ENCODE measurements around the gene CDPF1.

- TF ChIP-seq POLR2AphosphoS5 (IDR thresholded peaks at IDR 0.05; ENCODE audit: low read depth, low read length) (no peak), SP1 (IDR thresholded peaks at IDR 0.05; ENCODE audit: low read depth) (no peak), CEBPB (IDR thresholded peaks at IDR 0.05; ENCODE audit: low read depth) (no peak), CTCF (IDR thresholded peaks at IDR 0.05 in 2 of 3, conservative IDR thresholded peaks at IDR 0.05 in 1 of 3; ENCODE audit: borderline replicate concordance in 1 of 3, insufficient read depth in 1 of 3, low read depth in 2 of 3, low read length in 2 of 3) (no peak), POLR2A (IDR thresholded peaks at IDR 0.05; ENCODE audit: borderline replicate concordance, extremely low read depth, insufficient read depth, insufficient read length) (no peak), EZH2phosphoT487 (IDR thresholded peaks at IDR 0.05; ENCODE audit: borderline replicate concordance) (no peak), EZH2 (IDR thresholded peaks at IDR 0.05) (no peak), TCF7L2 (IDR thresholded peaks at IDR 0.05; ENCODE audit: borderline replicate concordance, extremely low read depth, insufficient read depth, insufficient read length) (no peak), ZBTB33 (IDR thresholded peaks at IDR 0.05; ENCODE audit: extremely low read depth, insufficient replicate concordance, low read length) (no peak), RAD21 (IDR thresholded peaks at IDR 0.05; ENCODE audit: low read depth) (no peak)
These were observed 25.2 kb downstream of the CDPF1 start for GRCh38 chr22:46224898-46225290.

Data from HCT116 (cell line).